ENCODE results near the gene FMNL3. TPM values are rescaled to one million over a fixed set of nuclear protein-coding genes. Genes with fewer than 3 reads are reported as not detected.

Gene FMNL3
- total RNA-seq, 1 donor from 2014 or later = 11.0 TPM

DNA sequence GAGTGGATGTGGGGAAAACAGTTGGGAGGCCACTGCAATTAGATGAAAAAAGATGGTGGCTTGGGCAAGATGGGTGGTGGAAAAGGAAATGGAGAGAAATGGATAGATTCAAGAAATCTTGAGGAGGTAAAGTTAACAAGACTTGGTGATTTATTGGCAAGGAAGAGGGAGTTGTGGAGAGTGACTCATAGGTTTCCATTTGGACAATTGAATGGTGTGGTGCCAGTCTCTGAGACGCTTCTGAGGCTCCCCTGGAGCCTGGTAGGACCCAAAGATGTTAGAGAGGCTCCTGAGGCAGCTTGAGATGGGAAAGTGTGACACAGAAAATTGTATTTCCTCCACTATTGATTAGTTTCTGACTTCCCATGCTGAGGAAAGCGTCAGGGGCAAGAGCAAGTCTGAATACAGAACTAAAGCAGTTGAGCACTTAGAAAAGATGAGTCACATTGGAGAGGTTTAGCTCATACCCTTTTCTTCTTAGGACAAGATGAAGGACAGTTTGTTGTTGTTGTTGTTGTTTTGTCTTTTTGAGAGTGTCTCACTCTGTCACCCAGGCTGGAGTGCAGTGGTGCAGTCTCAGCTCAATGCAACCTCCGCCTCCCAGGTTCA, 79.3 kb downstream of the FMNL3 start:
- H3K9me3 ChIP-seq = no peaks in the 10 kb centered on the region
- H3K36me3 ChIP-seq = no peaks in the 10 kb centered on the region
- H3K4me3 ChIP-seq = no peak overlapping the region
- peaks cover 6% of the 10 kb centered on the region for H3K4me1 ChIP-seq
- no peak for DNase-seq (ENCODE audit: extremely low spot score in 2 of 2)
- no peaks in the 10 kb centered on the region for H3K27me3 ChIP-seq
- no peak for TF ChIP-seq POLR2A (IDR thresholded peaks at IDR 0.05)
- H3K27ac ChIP-seq = no peak overlapping the region
- intact Hi-C loops (cut with DNase I) = no loop called here

DNA sequence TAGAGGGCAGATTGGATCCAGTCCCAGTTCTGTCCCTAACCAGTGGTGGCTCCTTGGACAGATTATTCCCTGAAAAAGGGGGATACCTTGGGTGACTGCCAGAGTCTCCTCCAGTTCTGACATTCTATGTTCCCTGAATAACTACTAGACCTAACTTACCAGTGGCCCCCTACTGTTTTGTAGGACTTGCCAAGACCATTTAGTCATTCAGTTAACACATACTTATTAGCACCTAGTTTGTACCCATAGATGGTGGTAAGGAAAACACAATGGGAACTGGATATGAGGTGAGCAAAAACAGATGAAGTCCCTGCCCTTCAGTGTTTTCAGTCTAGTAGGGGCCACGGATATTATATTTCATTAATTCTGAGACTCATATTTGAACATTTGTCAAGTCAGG, 80.4 kb downstream of the FMNL3 start:
- no peak overlapping the region for H3K27ac ChIP-seq
- no peak for DNase-seq (ENCODE audit: extremely low spot score in 2 of 2)
- no peak overlapping the region for H3K4me3 ChIP-seq
- intact Hi-C loops (cut with DNase I) = no loop called here
- no peaks in the 10 kb centered on the region for H3K27me3 ChIP-seq
- TF ChIP-seq POLR2A (IDR thresholded peaks at IDR 0.05) (no peak), POLR2AphosphoS5 (IDR thresholded peaks at IDR 0.05; ENCODE audit: insufficient read depth in 1 of 2, low read depth in 1 of 2) (no peak)
- TF ChIP-seq, protein P1, sequence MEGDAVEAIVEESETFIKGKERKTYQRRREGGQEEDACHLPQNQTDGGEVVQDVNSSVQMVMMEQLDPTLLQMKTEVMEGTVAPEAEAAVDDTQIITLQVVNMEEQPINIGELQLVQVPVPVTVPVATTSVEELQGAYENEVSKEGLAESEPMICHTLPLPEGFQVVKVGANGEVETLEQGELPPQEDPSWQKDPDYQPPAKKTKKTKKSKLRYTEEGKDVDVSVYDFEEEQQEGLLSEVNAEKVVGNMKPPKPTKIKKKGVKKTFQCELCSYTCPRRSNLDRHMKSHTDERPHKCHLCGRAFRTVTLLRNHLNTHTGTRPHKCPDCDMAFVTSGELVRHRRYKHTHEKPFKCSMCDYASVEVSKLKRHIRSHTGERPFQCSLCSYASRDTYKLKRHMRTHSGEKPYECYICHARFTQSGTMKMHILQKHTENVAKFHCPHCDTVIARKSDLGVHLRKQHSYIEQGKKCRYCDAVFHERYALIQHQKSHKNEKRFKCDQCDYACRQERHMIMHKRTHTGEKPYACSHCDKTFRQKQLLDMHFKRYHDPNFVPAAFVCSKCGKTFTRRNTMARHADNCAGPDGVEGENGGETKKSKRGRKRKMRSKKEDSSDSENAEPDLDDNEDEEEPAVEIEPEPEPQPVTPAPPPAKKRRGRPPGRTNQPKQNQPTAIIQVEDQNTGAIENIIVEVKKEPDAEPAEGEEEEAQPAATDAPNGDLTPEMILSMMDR (IDR thresholded peaks at IDR 0.05) = no peak
- peaks cover 17% of the 10 kb centered on the region for H3K4me1 ChIP-seq
- H3K9me3 ChIP-seq = no peaks in the 10 kb centered on the region
- H3K36me3 ChIP-seq = no peaks in the 10 kb centered on the region

DNA sequence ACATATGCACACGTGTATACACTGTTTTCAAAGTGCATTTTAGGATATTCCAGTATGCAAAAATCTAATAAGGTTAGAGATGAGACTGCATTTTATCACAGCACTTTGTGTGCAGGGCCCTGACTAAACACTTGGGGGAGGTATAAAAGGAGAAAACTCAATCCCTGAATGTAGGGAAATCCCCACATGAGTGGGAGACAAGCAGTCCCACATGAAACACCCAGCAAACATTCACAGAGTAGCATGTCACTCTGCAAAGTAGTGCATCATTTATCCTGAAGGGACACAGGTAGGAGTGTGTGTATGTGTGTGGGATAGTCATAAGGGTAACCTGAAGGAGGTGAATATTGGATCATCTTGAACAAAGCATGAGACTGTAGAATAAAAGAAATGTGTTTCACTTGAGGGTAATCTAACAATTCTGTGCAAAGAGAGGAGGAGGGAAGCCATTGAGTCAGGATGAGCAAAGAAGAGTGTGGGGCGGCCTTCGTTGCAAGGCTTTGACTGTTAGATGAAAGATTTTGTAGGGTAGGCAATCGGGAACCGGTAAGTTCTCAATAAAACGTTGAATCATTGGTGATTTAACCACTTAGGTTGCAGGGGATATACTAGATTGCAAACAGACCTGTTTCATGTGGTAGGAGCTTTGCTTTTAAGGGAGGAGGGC, 80.9 kb downstream of the FMNL3 start:
- DNase-seq (ENCODE audit: extremely low spot score in 2 of 2) = peak in 1 of 2 donors; percentile 14
- TF ChIP-seq POLR2AphosphoS5 (IDR thresholded peaks at IDR 0.05; ENCODE audit: insufficient read depth in 1 of 2, low read depth in 1 of 2) (no peak), POLR2A (IDR thresholded peaks at IDR 0.05) (no peak)
- TF ChIP-seq, protein P1 (IDR thresholded peaks at IDR 0.05) = no peak
- H3K4me3 ChIP-seq = no peak overlapping the region
- no peaks in the 10 kb centered on the region for H3K9me3 ChIP-seq
- H3K27me3 ChIP-seq = no peaks in the 10 kb centered on the region
- intact Hi-C loops (cut with DNase I) = no loop called here
- H3K36me3 ChIP-seq = no peaks in the 10 kb centered on the region
- H3K27ac ChIP-seq = no peak overlapping the region
- H3K4me1 ChIP-seq = peaks cover 22% of the 10 kb centered on the region

- Histone ChIP-seq H3K9me3 (no peaks in the 10 kb centered on the region), H3K4me3 (no peak overlapping the region), H3K27ac (no peak overlapping the region), H3K4me1 (peaks cover 26% of the 10 kb centered on the region), H3K27me3 (no peaks in the 10 kb centered on the region), H3K36me3 (no peaks in the 10 kb centered on the region)
- intact Hi-C loops (cut with DNase I) = loop anchor here (5.0 kb wide), 2 partner anchors 58 to 73 kb away; partner anchors contain the start of gene MCRS1
- peak in 1 of 2 donors; percentile 49 for DNase-seq (ENCODE audit: extremely low spot score in 2 of 2)
- TF ChIP-seq, protein P1 (IDR thresholded peaks at IDR 0.05) = no peak
- TF ChIP-seq POLR2A (IDR thresholded peaks at IDR 0.05) (no peak), POLR2AphosphoS5 (IDR thresholded peaks at IDR 0.05; ENCODE audit: insufficient read depth in 1 of 2, low read depth in 1 of 2) (no peak)
Observed at GRCh38 chr12:49624921-49625577, 82.2 kb downstream of the FMNL3 start.

- Histone ChIP-seq H3K27ac (peak within 1 kb of the TSS; percentile 92), H3K36me3 (no peaks in the 10 kb centered on the region), H3K4me1 (peaks cover 26% of the 10 kb centered on the region), H3K4me3 (peak within 1 kb of the TSS; percentile 59 to 65), H3K9me3 (no peaks in the 10 kb centered on the region), H3K27me3 (no peaks in the 10 kb centered on the region)
- intact Hi-C loops (cut with DNase I) = loop anchor here (5.0 kb wide), 2 partner anchors 56 to 71 kb away; partner anchors contain the start of gene MCRS1
- DNase-seq (ENCODE audit: extremely low spot score in 2 of 2) = peak in 1 of 2 donors; percentile 85
- TF ChIP-seq POLR2AphosphoS5 (IDR thresholded peaks at IDR 0.05; ENCODE audit: insufficient read depth in 1 of 2, low read depth in 1 of 2) (peak; percentile 31 to 91), POLR2A (IDR thresholded peaks at IDR 0.05) (peak in 1 of 2 donors; percentile 71)
- TF ChIP-seq, protein P1 (IDR thresholded peaks at IDR 0.05) = no peak
Observed at GRCh38 chr12:49623142-49623904, 83.9 kb downstream of the FMNL3 start, which contains the start of gene PRPF40B. Gene PRPF40B, plus strand, starts transcription at chr12:49623561. Its CDS starts 30 bp downstream, at chr12:49623591.

Data from vagina (tissue), 2 donors.